Keratinocyte (primary cell): Measurements from ENCODE around the gene SERF2. TPM values are rescaled to one million over a fixed set of nuclear protein-coding genes. Genes with fewer than 3 reads are reported as not detected.

Experiments
- DNase-seq: peaks from one replicate; pipeline ENCODE4 v3.0.0-alpha.2; 2011; ENCODE audit warnings: low read depth, missing footprints, low spot score
- FAIRE-seq: peaks from 2 replicates; lab custom pipeline; 2011; peaks lifted over from hg19 to GRCh38; lab: Jason Lieb, UNC
- H2AFZ ChIP-seq: 2 replicates; pipeline ENCODE4 v1.6.0; 2012; ENCODE audit warnings: low read length, control low read depth, inconsistent platforms; ENCODE audit not compliant: control insufficient read depth
- H3K27ac ChIP-seq: 2 replicates; pipeline ENCODE4 v1.5.1; 2011; ENCODE audit warnings: low read length; ENCODE audit not compliant: control insufficient read depth, insufficient read depth
- H3K27me3 ChIP-seq: 3 replicates; pipeline ENCODE4 v1.6.0; 2011; ENCODE audit warnings: low read length; ENCODE audit not compliant: control insufficient read depth, insufficient read depth; ENCODE audit errors: extremely low read depth
- H3K36me3 ChIP-seq, 2 experiments: 2 replicates in 1 of 2; 3 replicates in 1 of 2; pipeline ENCODE4 v1.5.1; 2011; ENCODE audit warnings: low read length in 2 of 2, mild to moderate bottlenecking in 1 of 2; ENCODE audit not compliant: control insufficient read depth in 2 of 2, insufficient read depth in 2 of 2; ENCODE audit errors: extremely low read depth in 1 of 2
- H3K4me1 ChIP-seq: 3 replicates; pipeline ENCODE4 v1.5.1; 2011; ENCODE audit warnings: low read length; ENCODE audit not compliant: control insufficient read depth, insufficient read depth; ENCODE audit errors: extremely low read depth
- H3K4me2 ChIP-seq: 3 replicates; pipeline ENCODE4 v1.6.0; 2011; ENCODE audit warnings: low read depth, low read length; ENCODE audit not compliant: control insufficient read depth, insufficient read depth; ENCODE audit errors: extremely low read depth
- H3K4me3 ChIP-seq, 3 experiments: fragments of 200-600 bp in 1 of 3; sonication (generic) in 1 of 3; 2 replicates in 2 of 3; 3 replicates in 1 of 3; pipeline ENCODE4 v1.5.1; 2011 to 2016; ENCODE audit warnings: low read length in 3 of 3, mild to moderate bottlenecking in 3 of 3, control low read depth in 2 of 3, inconsistent platforms in 1 of 3, low read depth in 1 of 3, mixed read lengths in 1 of 3, mixed run types in 1 of 3, moderate library complexity in 1 of 3; ENCODE audit not compliant: control insufficient read depth in 2 of 3, insufficient read depth in 2 of 3; ENCODE audit errors: extremely low read depth in 1 of 3
- H3K79me2 ChIP-seq: 2 replicates; pipeline ENCODE4 v1.6.0; 2012; ENCODE audit warnings: low read length; ENCODE audit not compliant: control insufficient read depth, insufficient read depth
- H3K9ac ChIP-seq: 3 replicates; pipeline ENCODE4 v1.6.0; 2011; ENCODE audit warnings: low read length; ENCODE audit not compliant: control insufficient read depth, insufficient read depth; ENCODE audit errors: extremely low read depth
- H3K9me1 ChIP-seq: 3 replicates; pipeline ENCODE4 v1.6.0; 2011; ENCODE audit warnings: low read length; ENCODE audit not compliant: control insufficient read depth, insufficient read depth; ENCODE audit errors: extremely low read depth
- H3K9me3 ChIP-seq: 2 replicates; pipeline ENCODE4 v1.5.1; 2012; ENCODE audit warnings: low read depth, low read length; ENCODE audit not compliant: control insufficient read depth
- H4K20me1 ChIP-seq: 3 replicates; pipeline ENCODE4 v1.6.0; 2011; ENCODE audit warnings: low read length; ENCODE audit not compliant: control insufficient read depth, insufficient read depth; ENCODE audit errors: extremely low read depth
- CTCF ChIP-seq, 3 experiments: IDR thresholded peaks in 1 of 3; conservative IDR thresholded peaks in 1 of 3; optimal IDR thresholded peaks in 1 of 3; 2 replicates in 2 of 3; 3 replicates in 1 of 3; pipeline versions ENCODE3 to v1.5.1; 2011; ENCODE audit warnings: low read length in 3 of 3, mild to moderate bottlenecking in 3 of 3, moderate library complexity in 2 of 3, control low read depth in 1 of 3, inconsistent platforms in 1 of 3; ENCODE audit not compliant: insufficient read depth in 2 of 3; ENCODE audit errors: extremely low read depth in 1 of 3
- EZH2 ChIP-seq: IDR thresholded peaks from one replicate; pipeline ENCODE4 v1.6.1; 2012; ENCODE audit warnings: inconsistent platforms, mild to moderate bottlenecking, low read length, moderate library complexity
- dilution Hi-C: fragments of 300-500 bp; cut with MboI; formaldehyde crosslinking; loops from one replicate; pipeline ENCODE4 v1.7.0; 2020; ENCODE audit warnings: low sequenced_read_pairs; ENCODE audit not compliant: extremely low pct_ligation_motif_present
- polyA plus RNA-seq, 5 experiments: library from polyadenylated mRNA; depleted of rRNA in 3 of 5; stranded (reverse) in 3 of 5; stranded (forward) in 1 of 5; unstranded in 1 of 5; fragments of >200 nt; gene quantifications; 1 replicate in 1 of 5; 2 replicates in 3 of 5; 3 replicates in 1 of 5; pipeline versions ENCODE4 v1.2.1 to v1.2.3, GENCODE V29; 2011 to 2012; ENCODE audit warnings: missing spikeins in 2 of 5, low read depth in 1 of 5, low replicate concordance in 1 of 5

The SERF2 gene
- polyA plus RNA-seq, 1 donor (not counting 4 experiments of a cell fraction or from before 2014, with no cell fraction given), result 534 TPM

DNA sequence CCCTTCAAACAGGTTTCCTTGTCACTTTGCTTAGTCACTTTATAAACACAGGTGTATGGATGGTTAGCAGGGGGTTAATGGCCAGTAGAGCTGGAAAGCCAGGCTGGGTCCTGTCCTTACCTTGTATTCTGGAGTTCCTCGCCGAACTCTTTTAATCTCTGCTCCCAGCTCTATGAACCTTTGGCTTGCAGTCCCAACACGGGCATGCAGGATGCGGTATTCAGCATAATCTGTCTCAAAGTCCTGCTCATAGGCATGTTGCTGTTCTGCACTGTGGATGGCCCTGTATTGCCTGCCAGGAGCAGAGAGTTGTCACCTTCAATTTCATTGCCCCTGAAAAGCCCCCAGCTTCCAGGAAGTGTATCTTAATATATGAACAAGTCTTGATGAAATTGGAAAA is 18.1 kb upstream of the SERF2 start:
- H3K27ac ChIP-seq, result no peak overlapping the region
- H3K9ac ChIP-seq, result no peak overlapping the region
- no peak overlapping the region for H2AFZ ChIP-seq
- DNase-seq (no peak), FAIRE-seq (no peak)
- no peaks in the 10 kb centered on the region for H3K9me1 ChIP-seq
- no peak overlapping the region for H3K4me3 ChIP-seq
- dilution Hi-C loops, result no loop called here
- H3K79me2 ChIP-seq, result no peaks in the 10 kb centered on the region
- no peak overlapping the region for H3K4me2 ChIP-seq
- TF ChIP-seq CTCF (optimal IDR thresholded peaks at IDR 0.05 in 1 of 3, IDR thresholded peaks at IDR 0.05 in 1 of 3, conservative IDR thresholded peaks at IDR 0.05 in 1 of 3; ENCODE audit: extremely low read depth in 1 of 3, insufficient read depth in 2 of 3, low read length in 3 of 3), result no peak
- TF ChIP-seq EZH2, result no peak
- H4K20me1 ChIP-seq, result no peaks in the 10 kb centered on the region
- H3K9me3 ChIP-seq, result no peaks in the 10 kb centered on the region
- no peaks in the 10 kb centered on the region for H3K27me3 ChIP-seq
- peaks cover 15 to 36% of the 10 kb centered on the region in 2 experiments for H3K36me3 ChIP-seq
- H3K4me1 ChIP-seq, result peaks cover 20% of the 10 kb centered on the region

- dilution Hi-C loops, result no loop called here
- Histone ChIP-seq H3K36me3 (peaks cover 9 to 22% of the 10 kb centered on the region in 2 experiments), H3K27me3 (no peaks in the 10 kb centered on the region), H3K27ac (peak overlapping the region; percentile 55), H3K4me1 (peaks cover 20% of the 10 kb centered on the region), H3K9me1 (no peaks in the 10 kb centered on the region), H3K79me2 (no peaks in the 10 kb centered on the region), H2AFZ (peak overlapping the region; percentile 35), H3K9ac (peak overlapping the region; percentile 87), H4K20me1 (no peaks in the 10 kb centered on the region), H3K9me3 (no peaks in the 10 kb centered on the region), H3K4me2 (peak overlapping the region; percentile 97), H3K4me3 (peak overlapping the region; percentile 48 to 92 (median 82))
- peak; percentile 87 for FAIRE-seq
- TF ChIP-seq CTCF (optimal IDR thresholded peaks at IDR 0.05 in 1 of 3, IDR thresholded peaks at IDR 0.05 in 1 of 3, conservative IDR thresholded peaks at IDR 0.05 in 1 of 3; ENCODE audit: extremely low read depth in 1 of 3, insufficient read depth in 2 of 3, low read length in 3 of 3) (peak; percentile 76 to 90 (median 85)), EZH2 (no peak)
- peak; percentile 74 for DNase-seq
These were observed 16.6 kb upstream of the SERF2 start for GRCh38 chr15:43775411-43775965.
